H1 (cell line): ENCODE measurements around the gene SBF1. TPM values are rescaled to one million over a fixed set of nuclear protein-coding genes. Genes with fewer than 3 reads are reported as not detected.

Experiments
- ATF2 ChIP-seq: IDR thresholded peaks from 2 replicates; pipeline ENCODE4 v1.6.1; 2012; ENCODE audit warnings: low read length, inconsistent platforms
- CEBPB ChIP-seq: IDR thresholded peaks from 2 replicates; pipeline ENCODE4 v1.6.1; 2012; ENCODE audit warnings: low read depth, low read length
- EGR1 ChIP-seq: IDR thresholded peaks from 2 replicates; pipeline ENCODE4 v1.6.1; 2011; ENCODE audit warnings: low read depth, low read length, borderline replicate concordance
- EZH2 ChIP-seq: fragments of 200-600 bp; sonication (generic); IDR thresholded peaks from 2 replicates; pipeline ENCODE4 v1.7.1; 2012; ENCODE audit warnings: low read depth, mild to moderate bottlenecking, moderate library complexity, low read length, inconsistent platforms; ENCODE audit not compliant: severe bottlenecking
- FOSL1 ChIP-seq: IDR thresholded peaks from 2 replicates; pipeline ENCODE4 v1.6.1; 2011; ENCODE audit warnings: mild to moderate bottlenecking, low read depth, low read length, moderate library complexity; ENCODE audit not compliant: insufficient read depth
- GABPA ChIP-seq: IDR thresholded peaks from 2 replicates; pipeline ENCODE4 v1.6.1; 2011; ENCODE audit warnings: mild to moderate bottlenecking, low read length, moderate library complexity, borderline replicate concordance; ENCODE audit not compliant: insufficient read depth
- HDAC2 ChIP-seq, 2 experiments: fragments of 300-600 bp in 1 of 2; sonication (generic) in 1 of 2; IDR thresholded peaks; 2 replicates each; pipeline ENCODE4 v1.6.1; 2011 to 2012; ENCODE audit warnings: low read depth in 2 of 2, low read length in 2 of 2, mild to moderate bottlenecking in 2 of 2, moderate library complexity in 2 of 2, borderline replicate concordance in 1 of 2, inconsistent platforms in 1 of 2
- KDM4A ChIP-seq: IDR thresholded peaks from one replicate; pipeline ENCODE4 v1.7.1; 2012; ENCODE audit warnings: low read depth, mild to moderate bottlenecking, moderate library complexity, low read length, inconsistent platforms; ENCODE audit not compliant: severe bottlenecking
- PHF8 ChIP-seq: fragments of 200-600 bp; sonication (generic); conservative IDR thresholded peaks from 2 replicates; pipeline ENCODE4 v1.7.1; 2012; ENCODE audit warnings: low read depth, mild to moderate bottlenecking, inconsistent platforms, low read length, moderate library complexity
- POLR2AphosphoS5 ChIP-seq: IDR thresholded peaks from 2 replicates; pipeline ENCODE4 v1.6.1; 2011; ENCODE audit warnings: low read depth, low read length
- RNF2 ChIP-seq: fragments of 200-900, 300-1000 bp; sonication (generic); IDR thresholded peaks from 2 replicates; pipeline ENCODE4 v1.7.1; 2016; ENCODE audit warnings: borderline replicate concordance, low read depth, mild to moderate bottlenecking, antibody characterized with exemption, low read length; ENCODE audit not compliant: poor library complexity, severe bottlenecking; ENCODE audit errors: missing control alignments
- RXRA ChIP-seq: IDR thresholded peaks from 2 replicates; pipeline ENCODE4 v1.6.1; 2011; ENCODE audit warnings: low read depth, mild to moderate bottlenecking, low read length, moderate library complexity; ENCODE audit not compliant: insufficient read depth
- SAP30 ChIP-seq: fragments of 300-600 bp; sonication (generic); IDR thresholded peaks from 2 replicates; pipeline ENCODE4 v1.7.1; 2012; ENCODE audit warnings: low read length, moderate library complexity, mild to moderate bottlenecking, inconsistent platforms; ENCODE audit not compliant: insufficient read depth, insufficient replicate concordance
- TAF1 ChIP-seq: IDR thresholded peaks from 2 replicates; pipeline ENCODE4 v1.6.1; 2011; ENCODE audit warnings: mild to moderate bottlenecking, low read depth, low read length
- TAF7 ChIP-seq: optimal IDR thresholded peaks from 2 replicates; pipeline ENCODE3; 2011; ENCODE audit warnings: low read depth, mild to moderate bottlenecking, inconsistent platforms, low read length, moderate library complexity, borderline replicate concordance
- TBP ChIP-seq: IDR thresholded peaks from 2 replicates; pipeline ENCODE4 v1.6.1; 2011; ENCODE audit warnings: low read depth, low read length, improper control_type of control experiment
- polyA plus RNA-seq, 7 experiments: library from polyadenylated mRNA; depleted of rRNA in 3 of 7; stranded (reverse) in 5 of 7; unstranded in 2 of 7; fragments of >200 nt in 5 of 7; fragments of 200-250 nt in 2 of 7; gene quantifications; 1 replicate in 5 of 7; 2 replicates in 1 of 7; 4 replicates in 1 of 7; pipeline versions ENCODE4 v1.2.1 to v1.2.3, GENCODE V29; 2011 to 2013; ENCODE audit warnings: missing spikeins in 2 of 7, mixed read lengths in 2 of 7
- total RNA-seq: library from RNA; stranded (reverse); fragmentation: NEBNext Ultra II Directional; extraction: Animal tissue kit (Norgen Biotek cat#: 25700); gene quantifications from 2 replicates; pipeline ENCODE4 v1.2.1, GENCODE V29; 2021

SBF1 gene
- total and polyA plus RNA-seq, 2 of the 8 experiments (the other 6 are each of a cell fraction or from before 2014, with no cell fraction given) = 29.1 to 71.5 TPM

GRCh38 chr22:50481440-50482106 is 6.7 kb upstream of the SBF1 start, which contains the start of gene ADM2 (continued):
- peak; percentile 50; the same call in 1 of the 2 replicates for TF ChIP-seq TBP
- peak; percentile 31; the same call in 1 of the 2 replicates for TF ChIP-seq EGR1
- peak; percentile 42; the same call in 1 of the 2 replicates for TF ChIP-seq TAF1
- no peak for TF ChIP-seq HDAC2 (IDR thresholded peaks at IDR 0.05; ENCODE audit: borderline replicate concordance in 1 of 2, low read depth in 2 of 2, low read length in 2 of 2)
- TF ChIP-seq SAP30 = no peak
- no peak for TF ChIP-seq KDM4A
- TF ChIP-seq CEBPB = peak; percentile 16; the same call in 1 of the 2 replicates
- no peak for TF ChIP-seq TAF7
- TF ChIP-seq PHF8 = 0 out of 2 replicates have a peak, but pooled peaks have one; percentile 42
- 0 out of 2 replicates have a peak, but pooled peaks have one; percentile 46 for TF ChIP-seq GABPA
- no peak for TF ChIP-seq ATF2
- no peak for TF ChIP-seq EZH2
- TF ChIP-seq FOSL1 = no peak
- no peak for TF ChIP-seq RNF2
- TF ChIP-seq POLR2AphosphoS5 = no peak; the same call in 1 of the 2 replicates
- no peak for TF ChIP-seq RXRA
